ENCODE measurements around the gene DGKK. TPM values are rescaled to one million over a fixed set of nuclear protein-coding genes. Genes with fewer than 3 reads are reported as not detected.

DGKK gene, protein sequence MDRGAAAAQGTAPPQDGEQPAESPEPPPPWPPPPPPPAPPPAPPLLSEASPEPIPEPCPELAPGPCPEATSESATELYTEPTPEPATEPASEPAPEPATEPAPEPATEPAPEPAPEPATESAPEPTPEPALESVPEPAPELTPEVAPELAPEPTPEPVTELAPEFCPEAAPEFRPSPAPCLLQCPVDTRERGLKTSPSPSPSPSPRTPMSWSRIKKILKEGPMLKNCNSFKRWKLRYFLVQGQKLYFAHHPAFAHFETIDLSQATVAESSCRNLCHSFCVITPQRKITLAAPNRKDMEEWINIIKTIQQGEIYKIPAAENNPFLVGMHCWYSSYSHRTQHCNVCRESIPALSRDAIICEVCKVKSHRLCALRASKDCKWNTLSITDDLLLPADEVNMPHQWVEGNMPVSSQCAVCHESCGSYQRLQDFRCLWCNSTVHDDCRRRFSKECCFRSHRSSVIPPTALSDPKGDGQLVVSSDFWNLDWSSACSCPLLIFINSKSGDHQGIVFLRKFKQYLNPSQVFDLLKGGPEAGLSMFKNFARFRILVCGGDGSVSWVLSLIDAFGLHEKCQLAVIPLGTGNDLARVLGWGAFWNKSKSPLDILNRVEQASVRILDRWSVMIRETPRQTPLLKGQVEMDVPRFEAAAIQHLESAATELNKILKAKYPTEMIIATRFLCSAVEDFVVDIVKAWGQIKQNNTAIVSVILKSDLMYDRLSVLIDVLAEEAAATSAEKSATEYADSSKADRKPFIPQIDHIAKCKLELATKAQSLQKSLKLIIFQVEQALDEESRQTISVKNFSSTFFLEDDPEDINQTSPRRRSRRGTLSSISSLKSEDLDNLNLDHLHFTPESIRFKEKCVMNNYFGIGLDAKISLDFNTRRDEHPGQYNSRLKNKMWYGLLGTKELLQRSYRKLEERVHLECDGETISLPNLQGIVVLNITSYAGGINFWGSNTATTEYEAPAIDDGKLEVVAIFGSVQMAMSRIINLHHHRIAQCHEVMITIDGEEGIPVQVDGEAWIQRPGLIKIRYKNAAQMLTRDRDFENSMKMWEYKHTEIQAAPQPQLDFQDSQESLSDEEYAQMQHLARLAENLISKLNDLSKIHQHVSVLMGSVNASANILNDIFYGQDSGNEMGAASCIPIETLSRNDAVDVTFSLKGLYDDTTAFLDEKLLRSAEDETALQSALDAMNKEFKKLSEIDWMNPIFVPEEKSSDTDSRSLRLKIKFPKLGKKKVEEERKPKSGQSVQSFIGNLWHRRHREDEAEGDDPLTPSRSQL
- total RNA-seq (2021), result 1.4 and 1.6 TPM in 2 replicates
- long read RNA-seq, result 0 reads

DNA sequence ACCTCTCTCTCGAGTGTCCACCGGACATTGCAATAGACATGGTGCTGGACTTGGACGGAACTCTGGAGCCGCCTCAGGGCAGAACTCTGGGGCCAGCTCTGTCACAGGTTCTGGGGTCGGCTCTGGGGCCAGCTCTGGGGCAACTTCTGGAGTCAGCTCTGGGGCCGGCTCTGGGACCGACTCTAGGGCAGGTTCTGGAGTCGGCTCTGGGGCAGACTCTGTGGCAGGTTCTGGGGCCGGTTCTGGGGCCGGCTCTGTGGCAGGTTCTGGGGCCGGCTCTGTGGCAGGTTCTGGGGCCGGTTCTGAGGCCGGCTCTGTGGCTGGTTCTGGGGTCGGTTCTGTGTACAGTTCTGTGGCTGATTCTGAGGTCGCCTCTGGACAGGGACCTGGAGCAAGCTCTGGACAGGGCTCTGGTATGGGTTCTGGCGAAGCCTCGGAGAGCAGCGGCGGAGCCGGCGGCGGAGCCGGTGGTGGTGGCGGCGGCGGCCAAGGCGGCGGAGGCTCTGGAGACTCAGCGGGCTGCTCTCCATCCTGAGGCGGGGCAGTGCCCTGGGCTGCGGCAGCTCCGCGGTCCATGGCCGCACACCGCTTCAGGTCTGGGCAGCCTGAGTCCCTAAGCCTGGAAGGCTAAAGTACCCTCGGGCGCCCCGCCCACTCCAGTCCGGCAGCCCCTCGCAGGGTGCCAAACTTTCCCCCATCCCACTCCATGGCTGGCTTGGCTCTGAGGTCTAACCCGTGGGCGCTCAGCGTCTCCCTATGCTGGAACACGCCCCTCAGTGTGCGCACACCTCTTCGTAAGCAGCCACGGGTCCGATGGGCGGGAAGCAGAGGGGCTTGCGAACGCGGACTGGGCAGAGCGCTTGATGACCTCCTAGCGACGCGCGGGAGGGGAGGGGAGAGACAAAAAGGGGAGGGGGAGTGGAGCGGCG, at the start of gene DGKK:
Gene DGKK (minus strand): TSS at position 723 of the 929 bp plus-strand sequence. CDS start 147 bp downstream, at position 576.
- H3K9ac ChIP-seq (ENCODE audit: extremely low read depth, insufficient read length, low read length), result peak within 1 kb of the TSS; percentile 41
- H2BK12ac ChIP-seq (ENCODE audit: insufficient read length, low read depth, low read length), result no peak within 1 kb of the TSS
- peaks cover 81% of the 10 kb centered on the region for H3K27me3 Mint-ChIP-seq (ENCODE audit: low read depth)
- TF ChIP-seq, protein P1, sequence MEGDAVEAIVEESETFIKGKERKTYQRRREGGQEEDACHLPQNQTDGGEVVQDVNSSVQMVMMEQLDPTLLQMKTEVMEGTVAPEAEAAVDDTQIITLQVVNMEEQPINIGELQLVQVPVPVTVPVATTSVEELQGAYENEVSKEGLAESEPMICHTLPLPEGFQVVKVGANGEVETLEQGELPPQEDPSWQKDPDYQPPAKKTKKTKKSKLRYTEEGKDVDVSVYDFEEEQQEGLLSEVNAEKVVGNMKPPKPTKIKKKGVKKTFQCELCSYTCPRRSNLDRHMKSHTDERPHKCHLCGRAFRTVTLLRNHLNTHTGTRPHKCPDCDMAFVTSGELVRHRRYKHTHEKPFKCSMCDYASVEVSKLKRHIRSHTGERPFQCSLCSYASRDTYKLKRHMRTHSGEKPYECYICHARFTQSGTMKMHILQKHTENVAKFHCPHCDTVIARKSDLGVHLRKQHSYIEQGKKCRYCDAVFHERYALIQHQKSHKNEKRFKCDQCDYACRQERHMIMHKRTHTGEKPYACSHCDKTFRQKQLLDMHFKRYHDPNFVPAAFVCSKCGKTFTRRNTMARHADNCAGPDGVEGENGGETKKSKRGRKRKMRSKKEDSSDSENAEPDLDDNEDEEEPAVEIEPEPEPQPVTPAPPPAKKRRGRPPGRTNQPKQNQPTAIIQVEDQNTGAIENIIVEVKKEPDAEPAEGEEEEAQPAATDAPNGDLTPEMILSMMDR (conservative IDR thresholded peaks at IDR 0.05), result no peak
- H3K27ac Mint-ChIP-seq, result no peak within 1 kb of the TSS
- no peak within 1 kb of the TSS for H3K18ac ChIP-seq (ENCODE audit: insufficient read length, low read depth, low read length)
- no peak within 1 kb of the TSS for H3K4ac ChIP-seq (ENCODE audit: low read depth, low read length)
- no peaks in the 10 kb centered on the region for H3K79me2 ChIP-seq (ENCODE audit: insufficient read depth, low read length)
- peaks cover 10% of the 10 kb centered on the region; the same call in 1 of the 2 replicates for H3K4me1 ChIP-seq (ENCODE audit: insufficient read depth, low read length)
- no peak within 1 kb of the TSS for H3K27ac ChIP-seq (ENCODE audit: insufficient read length, low read depth, low read length)
- H3K14ac ChIP-seq (ENCODE audit: insufficient read depth, low read length), result no peak within 1 kb of the TSS
- no peaks in the 10 kb centered on the region for H3K9me3 ChIP-seq (ENCODE audit: control insufficient read depth, low read depth, low read length)
- no peak within 1 kb of the TSS for H2BK120ac ChIP-seq (ENCODE audit: low read depth, low read length, poor library complexity, severe bottlenecking)
- no peak within 1 kb of the TSS for H2BK5ac ChIP-seq (ENCODE audit: insufficient read length, low read length)
- peak; percentile 90 for DNase-seq
- no peak within 1 kb of the TSS for H3T11ph ChIP-seq (ENCODE audit: low read length)
- H3K36me3 Mint-ChIP-seq (ENCODE audit: insufficient read depth in 1 of 3, low read depth in 3 of 3), result peaks cover 0 to 11% (median 0%) of the 10 kb centered on the region in 3 experiments; a peak in 5 of 7 replicates
- no peak within 1 kb of the TSS for H4K5ac ChIP-seq (ENCODE audit: insufficient read length, low read depth, low read length)
- peak within 1 kb of the TSS; percentile 99 for H3K4me2 ChIP-seq (ENCODE audit: insufficient read depth, insufficient read length, low read length)
- H3K23ac ChIP-seq (ENCODE audit: insufficient read length, low read depth, low read length), result no peak within 1 kb of the TSS
- peaks cover 52 to 57% of the 10 kb centered on the region in 2 experiments for H3K9me3 Mint-ChIP-seq
- no peak within 1 kb of the TSS for H4K91ac ChIP-seq (ENCODE audit: insufficient read length, low read depth, low read length)
- H3K79me1 ChIP-seq (ENCODE audit: insufficient read depth, low read depth, low read length, poor library complexity, severe bottlenecking), result no peaks in the 10 kb centered on the region
- no peak within 1 kb of the TSS for H3K56ac ChIP-seq (ENCODE audit: insufficient read length, low read depth, low read length)
- H3K4me1 Mint-ChIP-seq, result peaks cover 19 to 30% of the 10 kb centered on the region in 2 experiments
- WGBS (ENCODE audit: extremely low coverage, insufficient read length, low lambda C conversion rate), result no CpG with 5 or more reads among the region's 59 CpGs
- no peak within 1 kb of the TSS for H2AK5ac ChIP-seq (ENCODE audit: insufficient read length, low read length)
- H4K20me1 ChIP-seq (ENCODE audit: control insufficient read depth, insufficient read depth, insufficient read length), result no peaks in the 10 kb centered on the region
- no peak within 1 kb of the TSS for H2BK15ac ChIP-seq (ENCODE audit: low read depth, low read length)
- H3K23me2 ChIP-seq (ENCODE audit: insufficient read length, low read depth, low read length, poor library complexity, severe bottlenecking), result peaks cover 23% of the 10 kb centered on the region
- H3K4me3 Mint-ChIP-seq, result peak within 1 kb of the TSS; percentile 65 to 91
- no peak within 1 kb of the TSS for H4K8ac ChIP-seq (replicated peaks; ENCODE audit: insufficient read length, low read depth, low read length)
- H3K27me3 ChIP-seq (ENCODE audit: insufficient read depth, low read length), result peaks cover 26% of the 10 kb centered on the region
- no peak within 1 kb of the TSS for H2AFZ ChIP-seq (ENCODE audit: low read length)
- H2BK20ac ChIP-seq (ENCODE audit: low read depth, low read length, poor library complexity, severe bottlenecking), result no peak within 1 kb of the TSS
